Stomach (tissue), 4 donors: ENCODE measurements around the gene LIMA1.

ENCODE experiments used
- POLR2A ChIP-seq, 4 donors: fragments of 450-650 bp; IDR thresholded peaks; one replicate each; pipeline ENCODE4 v1.6.1; 2016; ENCODE audit warnings: antibody characterized with exemption in 4 of 4, control low read depth in 2 of 4, mild to moderate bottlenecking in 1 of 4, moderate library complexity in 1 of 4
- POLR2AphosphoS5 ChIP-seq, 3 donors: sonication (generic); formaldehyde crosslinking; IDR thresholded peaks; one replicate each; pipeline ENCODE4 v1.6.1; 2016; ENCODE audit warnings: antibody characterized with exemption in 3 of 3
- TF ChIP-seq, protein P1 (sequence below), 7 experiments: fragments of 450-650 bp in 4 of 7; fragments of 200-600 bp in 3 of 7; sonication (generic) in 3 of 7; IDR thresholded peaks; one replicate each; pipeline ENCODE4 v1.5.1; 2016 to 2019; ENCODE audit warnings: antibody characterized with exemption in 7 of 7, control low read depth in 2 of 7, mild to moderate bottlenecking in 1 of 7

- TF ChIP-seq, protein P1, sequence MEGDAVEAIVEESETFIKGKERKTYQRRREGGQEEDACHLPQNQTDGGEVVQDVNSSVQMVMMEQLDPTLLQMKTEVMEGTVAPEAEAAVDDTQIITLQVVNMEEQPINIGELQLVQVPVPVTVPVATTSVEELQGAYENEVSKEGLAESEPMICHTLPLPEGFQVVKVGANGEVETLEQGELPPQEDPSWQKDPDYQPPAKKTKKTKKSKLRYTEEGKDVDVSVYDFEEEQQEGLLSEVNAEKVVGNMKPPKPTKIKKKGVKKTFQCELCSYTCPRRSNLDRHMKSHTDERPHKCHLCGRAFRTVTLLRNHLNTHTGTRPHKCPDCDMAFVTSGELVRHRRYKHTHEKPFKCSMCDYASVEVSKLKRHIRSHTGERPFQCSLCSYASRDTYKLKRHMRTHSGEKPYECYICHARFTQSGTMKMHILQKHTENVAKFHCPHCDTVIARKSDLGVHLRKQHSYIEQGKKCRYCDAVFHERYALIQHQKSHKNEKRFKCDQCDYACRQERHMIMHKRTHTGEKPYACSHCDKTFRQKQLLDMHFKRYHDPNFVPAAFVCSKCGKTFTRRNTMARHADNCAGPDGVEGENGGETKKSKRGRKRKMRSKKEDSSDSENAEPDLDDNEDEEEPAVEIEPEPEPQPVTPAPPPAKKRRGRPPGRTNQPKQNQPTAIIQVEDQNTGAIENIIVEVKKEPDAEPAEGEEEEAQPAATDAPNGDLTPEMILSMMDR (IDR thresholded peaks at IDR 0.05) = no peak
- TF ChIP-seq POLR2A (IDR thresholded peaks at IDR 0.05) (no peak), POLR2AphosphoS5 (IDR thresholded peaks at IDR 0.05) (no peak)
Observed at GRCh38 chr12:50232206-50232605, 51.1 kb downstream of the LIMA1 start.
